Loucy (cell line): ENCODE results near the gene WWOX.

Experiments
- H2AFZ ChIP-seq: fragments of 200-600 bp; sonication (generic); 2 replicates; pipeline ENCODE4 v1.6.0; 2016; ENCODE audit warnings: antibody characterized with exemption, mild to moderate bottlenecking, low read length, moderate library complexity
- H3F3A ChIP-seq: fragments of 200-600 bp; 2 replicates; pipeline ENCODE4 v1.6.0; 2016; ENCODE audit warnings: antibody characterized with exemption, low read depth, mild to moderate bottlenecking
- H3K27me3 ChIP-seq: fragments of 200-600 bp; sonication (generic); 2 replicates; pipeline ENCODE4 v1.6.1; 2014; ENCODE audit warnings: low read length, mild to moderate bottlenecking; ENCODE audit not compliant: insufficient read depth, poor library complexity, severe bottlenecking
- H3K36me3 ChIP-seq: fragments of 200-600 bp; sonication (generic); 2 replicates; pipeline ENCODE4 v1.6.1; 2016; ENCODE audit warnings: low read length; ENCODE audit not compliant: insufficient read depth
- H3K4me1 ChIP-seq: fragments of 200-600 bp; sonication (generic); 2 replicates; pipeline ENCODE4 v1.5.1; 2014; ENCODE audit warnings: low read length, mild to moderate bottlenecking; ENCODE audit not compliant: insufficient read depth, poor library complexity, severe bottlenecking
- H3K4me2 ChIP-seq: fragments of 200-600 bp; sonication (generic); 2 replicates; pipeline ENCODE4 v1.6.0; 2014; ENCODE audit warnings: antibody characterized with exemption, low read length, low read depth, mild to moderate bottlenecking; ENCODE audit not compliant: poor library complexity, severe bottlenecking
- H3K4me3 ChIP-seq: fragments of 200-600 bp; sonication (generic); 2 replicates; pipeline ENCODE4 v1.5.1; 2014; ENCODE audit warnings: low read length, mild to moderate bottlenecking, mixed read lengths; ENCODE audit not compliant: poor library complexity, severe bottlenecking
- H3K79me2 ChIP-seq: fragments of 200-600 bp; sonication (generic); 2 replicates; pipeline ENCODE4 v1.6.1; 2014; ENCODE audit warnings: low read length; ENCODE audit not compliant: insufficient read depth
- H3K9ac ChIP-seq: fragments of 200-600 bp; sonication (generic); 2 replicates; pipeline ENCODE4 v1.6.0; 2014; ENCODE audit warnings: mild to moderate bottlenecking, low read depth, low read length, moderate library complexity; ENCODE audit not compliant: poor library complexity, severe bottlenecking
- H3K9me2 ChIP-seq: fragments of 200-600 bp; sonication (generic); replicated peaks from 2 replicates; pipeline ENCODE4 v1.6.1; 2016; ENCODE audit warnings: low read depth, low read length, mixed read lengths
- H3K9me3 ChIP-seq: fragments of 200-600 bp; sonication (generic); 2 replicates; pipeline ENCODE4 v1.6.1; 2014; ENCODE audit warnings: mild to moderate bottlenecking, antibody characterized with exemption, low read length, low read depth; ENCODE audit not compliant: insufficient read depth
- H4K20me1 ChIP-seq: fragments of 200-600 bp; sonication (generic); 2 replicates; pipeline ENCODE4 v1.6.0; 2014; ENCODE audit warnings: antibody characterized with exemption, low read length, mild to moderate bottlenecking; ENCODE audit not compliant: insufficient read depth, poor library complexity, severe bottlenecking
- EZH2phosphoT487 ChIP-seq: fragments of 200-600 bp; IDR thresholded peaks from 2 replicates; pipeline ENCODE4 v1.6.1; 2018; ENCODE audit warnings: antibody characterized with exemption, mild to moderate bottlenecking, moderate library complexity, borderline replicate concordance
- TF ChIP-seq, protein P1 (sequence below): fragments of 200-600 bp; sonication (generic); conservative IDR thresholded peaks from 2 replicates; pipeline ENCODE4 v1.5.1; 2014; ENCODE audit warnings: mild to moderate bottlenecking, antibody characterized with exemption, low read length

WWOX gene

DNA sequence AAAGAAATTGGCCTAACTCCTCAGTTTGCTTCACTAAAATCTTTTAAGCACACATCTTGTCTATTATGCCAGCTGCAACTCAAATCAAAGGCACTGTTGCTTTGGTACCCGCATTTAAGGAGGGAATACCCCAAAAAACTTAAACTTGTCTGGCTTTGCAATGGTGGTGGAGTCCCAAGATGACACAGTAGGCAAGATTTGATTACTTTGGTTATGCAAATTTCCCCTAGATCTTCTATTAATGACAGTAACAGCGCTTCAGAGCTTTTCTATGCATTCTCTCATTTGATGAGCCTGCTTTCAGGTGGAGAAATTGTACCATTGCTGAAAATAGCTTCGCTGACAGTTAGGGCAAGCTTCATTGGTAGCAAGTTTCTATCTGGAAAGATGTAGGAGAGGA is 27.2 kb downstream of the WWOX start:
- no peak overlapping the region for H2AFZ ChIP-seq
- no peaks in the 10 kb centered on the region for H3K9me3 ChIP-seq
- H3K36me3 ChIP-seq = no peaks in the 10 kb centered on the region
- no peak overlapping the region for H3K4me2 ChIP-seq
- H3K9ac ChIP-seq = no peak overlapping the region
- no peaks in the 10 kb centered on the region for H3K27me3 ChIP-seq
- no peak overlapping the region for H3K4me3 ChIP-seq
- H3K79me2 ChIP-seq = no peaks in the 10 kb centered on the region
- no peaks in the 10 kb centered on the region for H3F3A ChIP-seq
- peaks cover 3% of the 10 kb centered on the region for H3K4me1 ChIP-seq
- no peaks in the 10 kb centered on the region for H4K20me1 ChIP-seq
- no peak for TF ChIP-seq EZH2phosphoT487
- TF ChIP-seq, protein P1, sequence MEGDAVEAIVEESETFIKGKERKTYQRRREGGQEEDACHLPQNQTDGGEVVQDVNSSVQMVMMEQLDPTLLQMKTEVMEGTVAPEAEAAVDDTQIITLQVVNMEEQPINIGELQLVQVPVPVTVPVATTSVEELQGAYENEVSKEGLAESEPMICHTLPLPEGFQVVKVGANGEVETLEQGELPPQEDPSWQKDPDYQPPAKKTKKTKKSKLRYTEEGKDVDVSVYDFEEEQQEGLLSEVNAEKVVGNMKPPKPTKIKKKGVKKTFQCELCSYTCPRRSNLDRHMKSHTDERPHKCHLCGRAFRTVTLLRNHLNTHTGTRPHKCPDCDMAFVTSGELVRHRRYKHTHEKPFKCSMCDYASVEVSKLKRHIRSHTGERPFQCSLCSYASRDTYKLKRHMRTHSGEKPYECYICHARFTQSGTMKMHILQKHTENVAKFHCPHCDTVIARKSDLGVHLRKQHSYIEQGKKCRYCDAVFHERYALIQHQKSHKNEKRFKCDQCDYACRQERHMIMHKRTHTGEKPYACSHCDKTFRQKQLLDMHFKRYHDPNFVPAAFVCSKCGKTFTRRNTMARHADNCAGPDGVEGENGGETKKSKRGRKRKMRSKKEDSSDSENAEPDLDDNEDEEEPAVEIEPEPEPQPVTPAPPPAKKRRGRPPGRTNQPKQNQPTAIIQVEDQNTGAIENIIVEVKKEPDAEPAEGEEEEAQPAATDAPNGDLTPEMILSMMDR = no peak
- H3K9me2 ChIP-seq = no peaks in the 10 kb centered on the region

- Histone ChIP-seq H3K4me3 (no peak overlapping the region), H4K20me1 (no peaks in the 10 kb centered on the region), H3K4me1 (peaks cover 3% of the 10 kb centered on the region), H3K79me2 (no peaks in the 10 kb centered on the region), H2AFZ (no peak overlapping the region), H3K9me3 (no peaks in the 10 kb centered on the region), H3K27me3 (no peaks in the 10 kb centered on the region), H3K9ac (no peak overlapping the region), H3F3A (no peaks in the 10 kb centered on the region), H3K36me3 (no peaks in the 10 kb centered on the region), H3K4me2 (no peak overlapping the region), H3K9me2 (no peaks in the 10 kb centered on the region)
- TF ChIP-seq, protein P1 = no peak
- TF ChIP-seq EZH2phosphoT487 = no peak
These were observed 27.7 kb downstream of the WWOX start for GRCh38 chr16:78127130-78127529.

DNA sequence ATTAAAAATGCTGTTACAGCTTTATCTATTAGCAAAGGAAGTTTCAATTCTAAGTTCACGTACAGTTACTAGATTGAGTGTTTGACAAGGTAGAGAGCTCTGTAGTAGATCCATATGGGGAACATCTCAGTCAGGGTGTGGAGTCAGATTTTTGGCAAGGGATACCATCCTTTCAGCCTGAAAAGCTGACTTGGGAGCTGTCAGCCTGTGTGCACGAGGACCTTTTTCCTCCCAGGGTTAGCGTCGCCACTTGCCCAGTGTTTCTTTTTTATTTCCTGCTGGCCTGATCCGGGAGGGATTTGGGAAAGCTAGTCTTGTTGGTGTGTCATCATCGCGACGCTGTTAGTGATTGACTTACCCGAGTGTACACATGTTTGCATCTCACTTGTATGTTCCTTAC is 29.5 kb downstream of the WWOX start:
- no peaks in the 10 kb centered on the region for H3F3A ChIP-seq
- H3K4me2 ChIP-seq = no peak overlapping the region
- H3K4me3 ChIP-seq = no peak overlapping the region
- no peak overlapping the region for H2AFZ ChIP-seq
- no peaks in the 10 kb centered on the region for H3K36me3 ChIP-seq
- H3K79me2 ChIP-seq = no peaks in the 10 kb centered on the region
- no peak overlapping the region for H3K9ac ChIP-seq
- H3K27me3 ChIP-seq = no peaks in the 10 kb centered on the region
- no peaks in the 10 kb centered on the region for H3K4me1 ChIP-seq
- no peaks in the 10 kb centered on the region for H3K9me3 ChIP-seq
- no peak for TF ChIP-seq EZH2phosphoT487
- TF ChIP-seq, protein P1 = no peak
- H3K9me2 ChIP-seq = no peaks in the 10 kb centered on the region
- no peaks in the 10 kb centered on the region for H4K20me1 ChIP-seq
